Esophagus muscularis mucosa (tissue), 4 donors: ENCODE measurements around the gene CCL13. TPM values are rescaled to one million over a fixed set of nuclear protein-coding genes. Genes with fewer than 3 reads are reported as not detected.

Source experiments
- DNase-seq: peaks from one replicate; pipeline ENCODE4 v3.0.0-alpha.2; 2017; ENCODE audit errors: extremely low spot score
- H3K27ac ChIP-seq, 4 donors: fragments of 200-600 bp; sonication (generic); replicated peaks in 1 of 4; 1 replicate in 3 of 4; 2 replicates in 1 of 4; pipeline ENCODE4 v1.5.1; 2016 to 2019; ENCODE audit warnings: mild to moderate bottlenecking in 1 of 4
- H3K27me3 ChIP-seq, 4 donors: fragments of 200-600 bp; sonication (generic); one replicate each; pipeline versions ENCODE4 v1.5.1 to v1.6.0; 2016 to 2019
- H3K36me3 ChIP-seq, 4 donors: fragments of 200-600 bp; sonication (generic); one replicate each; pipeline ENCODE4 v1.5.1; 2016 to 2019
- H3K4me1 ChIP-seq, 4 donors: fragments of 200-600 bp; sonication (generic); one replicate each; pipeline ENCODE4 v1.5.1; 2016 to 2019
- H3K4me3 ChIP-seq, 4 donors: fragments of 200-600 bp; sonication (generic); 1 replicate in 2 of 4; 2 replicates in 2 of 4; pipeline ENCODE4 v1.5.1; 2016 to 2019; ENCODE audit warnings: mild to moderate bottlenecking in 4 of 4, moderate library complexity in 1 of 4
- H3K9me3 ChIP-seq, 4 donors: fragments of 200-600 bp; sonication (generic); 1 replicate in 3 of 4; 2 replicates in 1 of 4; pipeline ENCODE4 v1.5.1; 2016 to 2019
- CTCF ChIP-seq, 3 experiments: fragments of 200-600 bp in 2 of 3; fragments of 450-650 bp in 1 of 3; sonication (generic) in 2 of 3; IDR thresholded peaks; one replicate each; pipeline ENCODE4 v1.5.1; 2017 to 2019; ENCODE audit warnings: antibody characterized with exemption in 3 of 3, mild to moderate bottlenecking in 2 of 3, moderate library complexity in 1 of 3
- EP300 ChIP-seq: sonication (generic); formaldehyde crosslinking; IDR thresholded peaks from one replicate; pipeline ENCODE4 v1.6.1; 2017; ENCODE audit warnings: antibody characterized with exemption
- POLR2A ChIP-seq: fragments of 450-650 bp; IDR thresholded peaks from one replicate; pipeline ENCODE4 v1.6.1; 2017; ENCODE audit warnings: antibody characterized with exemption, moderate library complexity, mild to moderate bottlenecking, low read depth
- POLR2AphosphoS5 ChIP-seq, 2 donors: sonication (generic); formaldehyde crosslinking; IDR thresholded peaks; one replicate each; pipeline ENCODE4 v1.6.1; 2017; ENCODE audit warnings: antibody characterized with exemption in 2 of 2
- WGBS: methylation state at CpG from one replicate; pipeline ENCODE4 v1.1.5; 2018; 5-methylcytosine and 5-hydroxymethylcytosine counted together
- intact Hi-C: fragments of 100-400 bp; cut with DNase I; formaldehyde crosslinking; loops from one replicate; pipeline ENCODE4 v1.15.1; 2023
- total RNA-seq, 4 donors: library from RNA; depleted of rRNA; stranded (reverse); fragments of >200 nt; gene quantifications; one replicate each; pipeline versions ENCODE4 v1.1.0 to v1.2.1, GENCODE V29; 2016

Gene CCL13
- total RNA-seq, 4 donors from 2014 or later, result 0.78 to 3.6 (median 2.0) TPM; not detected in 1

- H3K27me3 ChIP-seq, result no peaks in the 10 kb centered on the region
- intact Hi-C loops, result no loop called here
- no peaks in the 10 kb centered on the region for H3K36me3 ChIP-seq
- H3K9me3 ChIP-seq, result no peaks in the 10 kb centered on the region
- WGBS, result 90% methylated on average over 3 of the region's 3 CpGs
- H3K27ac ChIP-seq, result no peak overlapping the region
- DNase-seq, result no peak
- no peak for TF ChIP-seq EP300
- no peak for TF ChIP-seq CTCF (IDR thresholded peaks at IDR 0.05)
- no peak for TF ChIP-seq POLR2A
- TF ChIP-seq POLR2AphosphoS5 (IDR thresholded peaks at IDR 0.05), result no peak
- H3K4me3 ChIP-seq, result no peak overlapping the region
- no peaks in the 10 kb centered on the region for H3K4me1 ChIP-seq
These were observed 17.0 kb upstream of the CCL13 start for GRCh38 chr17:34339138-34339770.

GRCh38 chr17:34341916-34342315, 14.4 kb upstream of the CCL13 start:
- intact Hi-C loops, result no loop called here
- Histone ChIP-seq H3K9me3 (no peaks in the 10 kb centered on the region), H3K27ac (no peak overlapping the region), H3K27me3 (no peaks in the 10 kb centered on the region), H3K36me3 (no peaks in the 10 kb centered on the region), H3K4me1 (no peaks in the 10 kb centered on the region), H3K4me3 (no peak overlapping the region)
- WGBS, result 92% methylated on average over 2 of the region's 2 CpGs
- no peak for TF ChIP-seq POLR2AphosphoS5 (IDR thresholded peaks at IDR 0.05)
- TF ChIP-seq CTCF (IDR thresholded peaks at IDR 0.05), result no peak
- TF ChIP-seq EP300, result no peak
- no peak for TF ChIP-seq POLR2A
- no peak for DNase-seq

- Histone ChIP-seq H3K36me3 (no peaks in the 10 kb centered on the region), H3K4me3 (no peak overlapping the region), H3K27ac (no peak overlapping the region), H3K9me3 (no peaks in the 10 kb centered on the region), H3K27me3 (no peaks in the 10 kb centered on the region), H3K4me1 (no peaks in the 10 kb centered on the region)
- DNase-seq, result peak; percentile 37
- WGBS, result 70% methylated on average over 4 of the region's 4 CpGs
- intact Hi-C loops, result no loop called here
- TF ChIP-seq CTCF (IDR thresholded peaks at IDR 0.05) (no peak), POLR2AphosphoS5 (IDR thresholded peaks at IDR 0.05) (no peak), POLR2A (no peak), EP300 (no peak)
These were observed 9.2 kb upstream of the CCL13 start for GRCh38 chr17:34347063-34347462.

- intact Hi-C loops, result no loop called here
- Histone ChIP-seq H3K36me3 (no peaks in the 10 kb centered on the region), H3K27ac (no peak overlapping the region), H3K9me3 (peaks cover 0 to 9% (median 2%) of the 10 kb centered on the region in 4 donors), H3K4me3 (no peak overlapping the region), H3K27me3 (no peaks in the 10 kb centered on the region), H3K4me1 (no peaks in the 10 kb centered on the region)
- TF ChIP-seq POLR2AphosphoS5 (IDR thresholded peaks at IDR 0.05), result no peak
- no peak for TF ChIP-seq CTCF (IDR thresholded peaks at IDR 0.05)
- TF ChIP-seq EP300, result no peak
- no peak for TF ChIP-seq POLR2A
- 63% methylated on average over 4 of the region's 4 CpGs for WGBS
- peak; percentile 68 for DNase-seq
These were observed 6.5 kb upstream of the CCL13 start for GRCh38 chr17:34349751-34350150.

GRCh38 chr17:34351096-34351495, 5.2 kb upstream of the CCL13 start:
- Histone ChIP-seq H3K4me3 (no peak overlapping the region), H3K36me3 (no peaks in the 10 kb centered on the region), H3K27me3 (no peaks in the 10 kb centered on the region), H3K27ac (no peak overlapping the region), H3K4me1 (peaks cover 0 to 9% (median 0%) of the 10 kb centered on the region in 4 donors), H3K9me3 (peaks cover 0 to 9% (median 2%) of the 10 kb centered on the region in 4 donors)
- peak; percentile 68 for DNase-seq
- intact Hi-C loops, result no loop called here
- WGBS, result 61% methylated on average over 1 of the region's 1 CpG
- TF ChIP-seq POLR2AphosphoS5 (IDR thresholded peaks at IDR 0.05) (no peak), CTCF (IDR thresholded peaks at IDR 0.05) (no peak), POLR2A (no peak), EP300 (no peak)
